Parathyroid adenoma (tissue), 2 donors: ENCODE measurements around the gene KIFC1.
"Not testable (repeated sequence)": the region's sequence is repeated elsewhere in the genome, so short reads cannot be mapped to it uniquely, and the experiment has no call there.

Source experiments
- H2AFZ ChIP-seq: fragments of 300-600 bp; sonication (generic); one replicate; pipeline ENCODE4 v1.7.0; 2017; ENCODE audit warnings: antibody characterized with exemption, mild to moderate bottlenecking
- H3K27ac ChIP-seq: fragments of 300-600 bp; sonication (generic); one replicate; pipeline ENCODE4 v1.7.0; 2017
- H3K27me3 ChIP-seq: fragments of 300-600 bp; sonication (generic); one replicate; pipeline ENCODE4 v1.7.0; 2017; ENCODE audit warnings: low read length; ENCODE audit not compliant: control insufficient read depth, insufficient read depth
- H3K36me3 ChIP-seq: fragments of 300-600 bp; sonication (generic); one replicate; pipeline ENCODE4 v1.7.0; 2017; ENCODE audit warnings: low read length; ENCODE audit not compliant: control insufficient read depth, insufficient read depth
- H3K4me1 ChIP-seq: fragments of 300-600 bp; sonication (generic); one replicate; pipeline ENCODE4 v1.7.0; 2017; ENCODE audit warnings: control low read depth
- H3K4me2 ChIP-seq: fragments of 300-600 bp; sonication (generic); one replicate; pipeline ENCODE4 v1.7.0; 2017; ENCODE audit warnings: low read length
- H3K4me3 ChIP-seq: fragments of 300-600 bp; sonication (generic); one replicate; pipeline ENCODE4 v1.7.0; 2017; ENCODE audit warnings: low read depth, low read length
- H3K79me2 ChIP-seq: fragments of 300-600 bp; sonication (generic); one replicate; pipeline ENCODE4 v1.7.0; 2017; ENCODE audit warnings: control low read depth
- H3K9ac ChIP-seq: fragments of 300-600 bp; sonication (generic); one replicate; pipeline ENCODE4 v1.7.0; 2017; ENCODE audit warnings: mild to moderate bottlenecking
- H3K9me3 ChIP-seq: fragments of 300-600 bp; sonication (generic); one replicate; pipeline ENCODE4 v1.7.0; 2017; ENCODE audit warnings: low read length; ENCODE audit not compliant: control insufficient read depth
- CTCF ChIP-seq: fragments of 300-600 bp; sonication (generic); IDR thresholded peaks from one replicate; pipeline ENCODE4 v1.7.0; 2017; ENCODE audit warnings: antibody characterized with exemption, mild to moderate bottlenecking
- donor health status: primary hyperparathyroidism.

The KIFC1 gene

GRCh38 chr6:33392979-33393378, 1.4 kb downstream of the KIFC1 start:
- Histone ChIP-seq H3K4me3 (no peak overlapping the region), H2AFZ (no peak overlapping the region), H3K9ac (no peak overlapping the region)

GRCh38 chr6:33397541-33397940, 5.9 kb downstream of the KIFC1 start:
- no peak for TF ChIP-seq CTCF
- Histone ChIP-seq H3K9ac (no peak overlapping the region), H3K27ac (no peak overlapping the region), H3K4me3 (no peak overlapping the region), H3K4me1 (no peaks in the 10 kb centered on the region), H3K4me2 (no peak overlapping the region), H3K9me3 (no peaks in the 10 kb centered on the region), H2AFZ (no peak overlapping the region), H3K36me3 (no peaks in the 10 kb centered on the region), H3K79me2 (no peaks in the 10 kb centered on the region), H3K27me3 (no peaks in the 10 kb centered on the region)

More at GRCh38 chr6:33392979-33393378, 1.4 kb downstream of the KIFC1 start:
- Histone ChIP-seq H3K4me1 (peaks cover 12% of the 10 kb centered on the region), H3K9me3 (no peaks in the 10 kb centered on the region), H3K27ac (no peak overlapping the region), H3K27me3 (no peaks in the 10 kb centered on the region), H3K79me2 (no peaks in the 10 kb centered on the region), H3K4me2 (no peak overlapping the region), H3K36me3 (no peaks in the 10 kb centered on the region)
- no peak for TF ChIP-seq CTCF

- H3K9me3 ChIP-seq, H3K27me3 ChIP-seq, H2AFZ ChIP-seq, H3K36me3 ChIP-seq, H3K4me3 ChIP-seq, H3K4me1 ChIP-seq, H3K9ac ChIP-seq, H3K27ac ChIP-seq, H3K79me2 ChIP-seq, H3K4me2 ChIP-seq: not testable (repeated sequence)
Observed at GRCh38 chr6:33398601-33399000, 7.0 kb downstream of the KIFC1 start.

GRCh38 chr6:33399881-33400280, 8.3 kb downstream of the KIFC1 start:
- not testable (repeated sequence) for H3K4me3 ChIP-seq, H3K27me3 ChIP-seq, H2AFZ ChIP-seq, H3K4me1 ChIP-seq, H3K4me2 ChIP-seq, H3K9ac ChIP-seq, H3K36me3 ChIP-seq, H3K79me2 ChIP-seq, H3K9me3 ChIP-seq, H3K27ac ChIP-seq

- TF ChIP-seq CTCF, result no peak
- Histone ChIP-seq H3K27me3 (no peaks in the 10 kb centered on the region), H3K79me2 (no peaks in the 10 kb centered on the region), H2AFZ (no peak overlapping the region), H3K36me3 (no peaks in the 10 kb centered on the region), H3K4me3 (no peak overlapping the region), H3K9ac (no peak overlapping the region), H3K4me2 (no peak overlapping the region), H3K4me1 (no peaks in the 10 kb centered on the region), H3K27ac (no peak overlapping the region), H3K9me3 (no peaks in the 10 kb centered on the region)
Observed at GRCh38 chr6:33404884-33405283, 13.3 kb downstream of the KIFC1 start.

GRCh38 chr6:33405386-33405940, 13.8 kb downstream of the KIFC1 start:
- Histone ChIP-seq H3K4me2 (no peak overlapping the region), H3K4me3 (no peak overlapping the region), H3K9ac (no peak overlapping the region), H2AFZ (no peak overlapping the region), H3K4me1 (no peaks in the 10 kb centered on the region), H3K27me3 (no peaks in the 10 kb centered on the region), H3K36me3 (no peaks in the 10 kb centered on the region), H3K9me3 (no peaks in the 10 kb centered on the region), H3K79me2 (no peaks in the 10 kb centered on the region), H3K27ac (no peak overlapping the region)
- no peak for TF ChIP-seq CTCF
